Endothelial cell of umbilical vein (primary cell): ENCODE measurements around the gene HNRNPL. TPM values are rescaled to one million over a fixed set of nuclear protein-coding genes. Genes with fewer than 3 reads are reported as not detected.
A peak's percentile ranks its signal among the peaks of the same experiment; 100 is the strongest.
"Not testable (repeated sequence)": the region's sequence is repeated elsewhere in the genome, so short reads cannot be mapped to it uniquely, and the experiment has no call there.

Experiments
- BruUV-seq: library from RNA; stranded (reverse); fragments of 400-500 nt; replicated peaks from 2 replicates; lab custom pipeline; 2021; lab: Mats Ljungman, UMichigan
- CTCF ChIA-PET: fragments of 300-600, 350-600 bp; sonication (Branson Sonifier 250); formaldehyde crosslinking; loops from one replicate; lab custom pipeline; 2021; ENCODE audit warnings: antibody characterized with exemption, inconsistent platforms; lab: Charles Lee
- POLR2A ChIA-PET: fragments of 300-600, 350-600 bp; sonication (Branson Sonifier 250); formaldehyde crosslinking; loops from one replicate; lab custom pipeline; 2021; ENCODE audit warnings: antibody characterized with exemption, inconsistent platforms; lab: Charles Lee
- DNase-seq: peaks from one replicate; pipeline ENCODE4 v3.0.0-alpha.2; 2011; ENCODE audit warnings: low read depth, low spot score
- FAIRE-seq: peaks from 2 replicates; lab custom pipeline; 2011; peaks lifted over from hg19 to GRCh38; lab: Jason Lieb, UNC
- H2AFZ ChIP-seq: 2 replicates; pipeline ENCODE4 v1.6.0; 2012; ENCODE audit warnings: low read depth, low read length, control low read depth, inconsistent platforms
- H3K27ac ChIP-seq: 2 replicates; pipeline ENCODE4 v1.5.1; 2011; ENCODE audit warnings: low read depth, mild to moderate bottlenecking, control low read depth, low read length, moderate library complexity; ENCODE audit not compliant: insufficient read depth
- H3K27me3 ChIP-seq, 2 experiments: 2 replicates each; pipeline versions ENCODE4 v1.6.0 to v1.6.1; 2011; ENCODE audit warnings: low read length in 2 of 2, mixed read lengths in 1 of 2; ENCODE audit not compliant: control insufficient read depth in 2 of 2, insufficient read depth in 2 of 2
- H3K36me3 ChIP-seq, 2 experiments: 2 replicates in 1 of 2; 3 replicates in 1 of 2; pipeline ENCODE4 v1.5.1; 2011; ENCODE audit warnings: low read length in 2 of 2, mild to moderate bottlenecking in 1 of 2, moderate library complexity in 1 of 2; ENCODE audit not compliant: control insufficient read depth in 2 of 2, insufficient read depth in 2 of 2; ENCODE audit errors: extremely low read depth in 1 of 2
- H3K4me1 ChIP-seq: 3 replicates; pipeline ENCODE4 v1.5.1; 2011; ENCODE audit warnings: mild to moderate bottlenecking, low read length; ENCODE audit not compliant: control insufficient read depth, insufficient read depth; ENCODE audit errors: extremely low read depth
- H3K4me2 ChIP-seq: 2 replicates; pipeline ENCODE4 v1.6.1; 2011; ENCODE audit warnings: low read length, control low read depth, mixed read lengths; ENCODE audit not compliant: insufficient read depth
- H3K4me3 ChIP-seq, 3 experiments: fragments of 200-600 bp in 1 of 3; sonication (generic), shearing (Covaris generic) in 1 of 3; replicated peaks in 1 of 3; 2 replicates each; pipeline ENCODE4 v1.5.1; 2011 to 2016; ENCODE audit warnings: control low read depth in 3 of 3, low read length in 3 of 3, mild to moderate bottlenecking in 2 of 3, inconsistent platforms in 1 of 3, low read depth in 1 of 3, moderate library complexity in 1 of 3; ENCODE audit not compliant: insufficient read depth in 1 of 3
- H3K79me2 ChIP-seq: 2 replicates; pipeline ENCODE4 v1.6.0; 2012; ENCODE audit warnings: low read length, inconsistent platforms; ENCODE audit not compliant: control insufficient read depth, insufficient read depth
- H3K9ac ChIP-seq: replicated peaks from 2 replicates; pipeline ENCODE3; 2011; ENCODE audit warnings: low read length, control low read depth; ENCODE audit not compliant: insufficient read depth; ENCODE audit errors: extremely low read depth
- H3K9me1 ChIP-seq: replicated peaks from 3 replicates; pipeline ENCODE4 v1.6.0; 2011; ENCODE audit warnings: mild to moderate bottlenecking, low read length; ENCODE audit not compliant: control insufficient read depth, insufficient read depth; ENCODE audit errors: extremely low read depth
- H3K9me3 ChIP-seq: replicated peaks from 2 replicates; pipeline ENCODE4 v1.5.1; 2012; ENCODE audit warnings: low read length, inconsistent platforms; ENCODE audit not compliant: control insufficient read depth, insufficient read depth
- H4K20me1 ChIP-seq: replicated peaks from 2 replicates; pipeline ENCODE3; 2011; ENCODE audit warnings: mild to moderate bottlenecking, low read length; ENCODE audit not compliant: control insufficient read depth, insufficient read depth; ENCODE audit errors: extremely low read depth
- EZH2 ChIP-seq: IDR thresholded peaks from 2 replicates; pipeline ENCODE4 v1.6.1; 2012; ENCODE audit warnings: borderline replicate concordance, low read depth, mild to moderate bottlenecking, moderate library complexity, low read length, inconsistent platforms; ENCODE audit not compliant: severe bottlenecking
- FOS ChIP-seq: IDR thresholded peaks from 2 replicates; pipeline ENCODE4 v1.6.1; 2011; ENCODE audit warnings: mild to moderate bottlenecking, low read length, moderate library complexity, borderline replicate concordance; ENCODE audit not compliant: insufficient read depth
- GATA2 ChIP-seq: IDR thresholded peaks from 2 replicates; pipeline ENCODE4 v1.7.0; 2011; ENCODE audit warnings: low read depth, mild to moderate bottlenecking, moderate library complexity, mixed read lengths, low read length; ENCODE audit not compliant: insufficient read length, insufficient read depth
- JUN ChIP-seq: IDR thresholded peaks from 2 replicates; pipeline ENCODE4 v1.6.1; 2011; ENCODE audit warnings: borderline replicate concordance, low read depth; ENCODE audit not compliant: insufficient read length, insufficient read depth
- MYC ChIP-seq: IDR thresholded peaks from one replicate; pipeline ENCODE4 v1.6.1; 2011; ENCODE audit warnings: mild to moderate bottlenecking, low read depth, low read length
- POLR2A ChIP-seq: IDR thresholded peaks from 2 replicates; pipeline ENCODE4 v1.6.1; 2012; ENCODE audit warnings: low read depth, mild to moderate bottlenecking, control low read depth, low read length
- POLR2AphosphoS5 ChIP-seq: IDR thresholded peaks from 2 replicates; pipeline ENCODE4 v1.6.1; 2012; ENCODE audit warnings: low read depth, mild to moderate bottlenecking, control low read depth, low read length, moderate library complexity; ENCODE audit not compliant: insufficient read depth
- dilution Hi-C: fragments of 300-500 bp; cut with MboI; formaldehyde crosslinking; loops from one replicate; pipeline ENCODE4 v1.15.0; 2019; ENCODE audit warnings: low sequenced_read_pairs; ENCODE audit not compliant: extremely low pct_ligation_motif_present
- intact Hi-C: fragments of 100-400 bp; cut with micrococcal nuclease; formaldehyde crosslinking; loops from one replicate; pipeline ENCODE4 v1.10.0; 2022
- polyA plus RNA-seq, 4 experiments: library from polyadenylated mRNA; depleted of rRNA in 3 of 4; stranded (reverse) in 3 of 4; unstranded in 1 of 4; fragments of >200 nt; gene quantifications; 2 replicates each; pipeline versions ENCODE4 v1.2.1 to v1.2.3, GENCODE V29; 2011 to 2012; ENCODE audit warnings: missing spikeins in 1 of 4
- total RNA-seq: library from RNA; stranded (reverse); gene quantifications from 2 replicates; pipeline ENCODE4 v1.2.3, GENCODE V29; 2021
- TF ChIP-seq, protein P1 (sequence below): IDR thresholded peaks from 2 replicates; pipeline ENCODE4 v1.6.1; 2011; ENCODE audit not compliant: insufficient read depth, insufficient read length
- TF ChIP-seq, protein P2 (sequence below), 2 donors: IDR thresholded peaks; 1 replicate in 1 of 2; 2 replicates in 1 of 2; pipeline ENCODE4 v1.5.1; 2011; ENCODE audit warnings: low read length in 2 of 2, mild to moderate bottlenecking in 2 of 2, moderate library complexity in 2 of 2, control low read depth in 1 of 2, inconsistent platforms in 1 of 2, low read depth in 1 of 2; ENCODE audit not compliant: insufficient read depth in 1 of 2; ENCODE audit errors: extremely low read depth in 1 of 2

The HNRNPL gene
- total and polyA plus RNA-seq, 2 donors (not counting 3 experiments of a cell fraction or from before 2014, with no cell fraction given) = 305 to 451 TPM

DNA sequence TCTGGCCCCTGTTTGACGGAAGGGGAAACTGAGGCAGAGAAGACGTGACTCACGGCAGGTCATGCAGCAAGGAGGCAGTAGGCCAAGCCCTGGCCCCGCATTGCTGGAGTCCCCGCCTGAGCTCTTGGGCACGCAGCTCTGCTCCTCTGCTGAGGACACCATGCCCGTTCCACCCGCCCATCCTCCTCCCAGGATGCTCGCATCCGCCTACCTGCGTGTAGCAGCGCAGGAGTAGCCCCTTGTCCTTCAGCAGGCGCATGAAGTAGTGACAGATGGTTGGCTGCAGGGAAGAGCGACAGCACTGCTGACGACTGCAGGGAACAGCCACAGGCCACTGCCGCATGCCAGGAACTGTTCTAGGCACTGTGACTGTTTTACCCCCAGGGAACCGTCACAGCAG, 39.1 kb upstream of the HNRNPL start:
- no peaks in the 10 kb centered on the region for H4K20me1 ChIP-seq
- POLR2A ChIA-PET = no interaction called here
- no TSS peak for BruUV-seq
- no peak overlapping the region for H3K9ac ChIP-seq
- no peaks in the 10 kb centered on the region for H3K79me2 ChIP-seq
- no peaks in the 10 kb centered on the region for H3K9me3 ChIP-seq
- dilution Hi-C loops = no loop called here
- H3K9me1 ChIP-seq = no peaks in the 10 kb centered on the region
- H3K27ac ChIP-seq = no peak overlapping the region
- no peaks in the 10 kb centered on the region for H3K4me1 ChIP-seq
- no peak overlapping the region for H2AFZ ChIP-seq
- CTCF ChIA-PET = interaction anchor here (1.4 to 4.2 kb wide), 4 partner anchors 11 to 127 kb away, joined by 3 to 29 read pairs (median 18); partner anchors contain the start of gene RINL
- FAIRE-seq (no peak), DNase-seq (no peak)
- no peaks in the 10 kb centered on the region for H3K27me3 ChIP-seq
- TF ChIP-seq POLR2AphosphoS5 (no peak), POLR2A (no peak), FOS (no peak), JUN (no peak), GATA2 (no peak), MYC (no peak), EZH2 (no peak)
- TF ChIP-seq, protein P1, sequence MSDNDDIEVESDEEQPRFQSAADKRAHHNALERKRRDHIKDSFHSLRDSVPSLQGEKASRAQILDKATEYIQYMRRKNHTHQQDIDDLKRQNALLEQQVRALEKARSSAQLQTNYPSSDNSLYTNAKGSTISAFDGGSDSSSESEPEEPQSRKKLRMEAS = no peak
- TF ChIP-seq, protein P2, sequence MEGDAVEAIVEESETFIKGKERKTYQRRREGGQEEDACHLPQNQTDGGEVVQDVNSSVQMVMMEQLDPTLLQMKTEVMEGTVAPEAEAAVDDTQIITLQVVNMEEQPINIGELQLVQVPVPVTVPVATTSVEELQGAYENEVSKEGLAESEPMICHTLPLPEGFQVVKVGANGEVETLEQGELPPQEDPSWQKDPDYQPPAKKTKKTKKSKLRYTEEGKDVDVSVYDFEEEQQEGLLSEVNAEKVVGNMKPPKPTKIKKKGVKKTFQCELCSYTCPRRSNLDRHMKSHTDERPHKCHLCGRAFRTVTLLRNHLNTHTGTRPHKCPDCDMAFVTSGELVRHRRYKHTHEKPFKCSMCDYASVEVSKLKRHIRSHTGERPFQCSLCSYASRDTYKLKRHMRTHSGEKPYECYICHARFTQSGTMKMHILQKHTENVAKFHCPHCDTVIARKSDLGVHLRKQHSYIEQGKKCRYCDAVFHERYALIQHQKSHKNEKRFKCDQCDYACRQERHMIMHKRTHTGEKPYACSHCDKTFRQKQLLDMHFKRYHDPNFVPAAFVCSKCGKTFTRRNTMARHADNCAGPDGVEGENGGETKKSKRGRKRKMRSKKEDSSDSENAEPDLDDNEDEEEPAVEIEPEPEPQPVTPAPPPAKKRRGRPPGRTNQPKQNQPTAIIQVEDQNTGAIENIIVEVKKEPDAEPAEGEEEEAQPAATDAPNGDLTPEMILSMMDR (IDR thresholded peaks at IDR 0.05; ENCODE audit: extremely low read depth in 1 of 2, insufficient read depth in 1 of 2, low read depth in 1 of 2, low read length in 2 of 2) = no peak
- H3K36me3 ChIP-seq = peaks cover 2 to 17% of the 10 kb centered on the region in 2 experiments
- H3K4me2 ChIP-seq = no peak overlapping the region
- intact Hi-C loops = no loop called here
- H3K4me3 ChIP-seq = no peak overlapping the region

DNA sequence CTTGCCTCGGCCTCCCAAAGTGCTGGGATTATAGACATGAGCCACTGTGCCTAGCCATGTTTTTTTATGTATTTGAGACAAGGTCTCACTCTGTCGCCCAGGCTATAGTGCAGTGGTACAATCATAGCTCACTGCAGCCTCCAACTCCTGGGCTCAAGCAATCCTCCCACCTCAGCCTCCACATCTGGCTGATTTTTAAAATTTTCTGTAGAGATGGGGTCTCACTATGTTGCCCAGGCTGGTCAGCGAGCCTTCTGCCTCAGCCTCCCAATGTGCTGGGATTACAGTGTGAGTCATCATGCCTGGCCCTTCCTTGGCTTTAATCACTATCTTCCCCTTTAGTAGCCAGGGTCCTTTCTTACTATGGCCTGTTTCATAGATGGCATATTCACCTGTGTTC, 34.9 kb upstream of the HNRNPL start:
- H4K20me1 ChIP-seq, H3K27me3 ChIP-seq, H3K9me3 ChIP-seq, H2AFZ ChIP-seq, H3K27ac ChIP-seq, H3K79me2 ChIP-seq, BruUV-seq, H3K4me3 ChIP-seq, H3K9ac ChIP-seq, dilution Hi-C loops, DNase-seq, POLR2A ChIA-PET, H3K4me2 ChIP-seq, H3K4me1 ChIP-seq, H3K9me1 ChIP-seq, intact Hi-C loops: not testable (repeated sequence)
- CTCF ChIA-PET = interaction anchor here (0.7 to 4.2 kb wide), 2 partner anchors 10 to 115 kb away, joined by 3 to 29 read pairs; no protein-coding TSS in a partner anchor
- H3K36me3 ChIP-seq = peaks cover 2 to 14% of the 10 kb centered on the region in 2 experiments
- FAIRE-seq = peak; percentile 4
